PFSK-1 (cell line): ENCODE results near the gene PIP5KL1.

Source experiments
- FOXP2 ChIP-seq: optimal IDR thresholded peaks from 2 replicates; pipeline ENCODE3; 2011; ENCODE audit warnings: borderline replicate concordance, control low read depth, inconsistent platforms; ENCODE audit not compliant: insufficient read depth; ENCODE audit errors: extremely low read length, extremely low read depth
- POLR2AphosphoS5 ChIP-seq: IDR thresholded peaks from 2 replicates; pipeline ENCODE4 v1.6.1; 2012; ENCODE audit warnings: low read depth, mild to moderate bottlenecking, control low read depth, low read length, moderate library complexity
- REST ChIP-seq, 2 experiments: IDR thresholded peaks; 2 replicates each; pipeline versions ENCODE4 v1.6.1 to v1.8.0; 2011 to 2012; ENCODE audit warnings: low read depth in 2 of 2, low read length in 2 of 2, control low read depth in 1 of 2, inconsistent platforms in 1 of 2, mild to moderate bottlenecking in 1 of 2, moderate library complexity in 1 of 2; ENCODE audit not compliant: insufficient read depth in 1 of 2
- SIN3A ChIP-seq: IDR thresholded peaks from 2 replicates; pipeline ENCODE4 v1.6.1; 2012; ENCODE audit warnings: mild to moderate bottlenecking, low read length, moderate library complexity, borderline replicate concordance; ENCODE audit not compliant: insufficient read depth
- TAF1 ChIP-seq: IDR thresholded peaks from 2 replicates; pipeline ENCODE4 v1.6.1; 2012; ENCODE audit warnings: low read length, control low read depth, borderline replicate concordance; ENCODE audit not compliant: insufficient read depth

The PIP5KL1 gene

GRCh38 chr9:127927201-127927987 is 3.2 kb downstream of the PIP5KL1 start:
- TF ChIP-seq FOXP2 (no peak), POLR2AphosphoS5 (no peak), TAF1 (no peak), SIN3A (no peak)

GRCh38 chr9:127926906-127927200 is 3.7 kb downstream of the PIP5KL1 start:
- TF ChIP-seq SIN3A (no peak), TAF1 (no peak), POLR2AphosphoS5 (no peak), REST (IDR thresholded peaks at IDR 0.05; ENCODE audit: insufficient read depth in 1 of 2, low read depth in 2 of 2, low read length in 2 of 2) (no peak), FOXP2 (no peak)

GRCh38 chr9:127925959-127926905 is 4.3 kb downstream of the PIP5KL1 start:
- TF ChIP-seq FOXP2 (no peak), POLR2AphosphoS5 (no peak), REST (IDR thresholded peaks at IDR 0.05; ENCODE audit: insufficient read depth in 1 of 2, low read depth in 2 of 2, low read length in 2 of 2) (no peak), SIN3A (no peak), TAF1 (no peak)

DNA sequence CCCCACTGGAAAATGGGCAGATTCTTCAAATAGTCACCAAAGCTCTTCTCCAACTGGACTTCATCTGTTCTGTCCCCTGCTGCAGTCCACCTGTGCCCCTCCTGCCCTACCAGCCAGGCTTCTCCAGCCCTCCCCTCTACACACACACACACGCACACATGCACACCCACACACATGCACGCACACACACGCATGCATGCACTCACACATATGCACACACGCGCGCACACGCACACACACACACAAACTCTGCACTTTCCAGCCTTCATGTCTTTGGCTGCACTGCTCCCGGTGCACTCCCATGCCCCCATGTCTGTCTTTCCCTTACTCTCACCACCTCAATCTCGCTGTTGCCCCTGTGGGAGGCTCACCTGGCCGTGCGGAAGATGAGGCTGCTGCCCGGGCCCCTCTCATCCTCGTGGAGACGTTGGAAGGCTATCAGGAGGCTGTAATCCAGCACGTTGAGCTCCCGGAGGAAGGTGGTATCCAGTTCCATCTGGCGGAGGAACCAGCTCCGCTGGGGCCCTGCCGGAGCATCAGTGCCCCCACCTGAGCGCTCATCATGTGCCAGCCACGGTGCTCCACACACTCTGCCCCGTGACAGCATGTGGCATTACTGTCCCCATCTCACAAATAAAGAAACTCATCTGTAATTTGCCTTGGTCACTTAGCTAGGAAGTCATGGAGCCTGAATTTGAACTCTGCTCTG is 5.7 kb downstream of the PIP5KL1 start:
- TF ChIP-seq TAF1 (no peak), REST (IDR thresholded peaks at IDR 0.05; ENCODE audit: insufficient read depth in 1 of 2, low read depth in 2 of 2, low read length in 2 of 2) (no peak), SIN3A (no peak), POLR2AphosphoS5 (no peak), FOXP2 (no peak)

- no peak for TF ChIP-seq SIN3A
- TF ChIP-seq POLR2AphosphoS5 = no peak
- no peak for TF ChIP-seq TAF1
Observed at GRCh38 chr9:127923771-127924170, 6.8 kb downstream of the PIP5KL1 start.
